Epithelial cell of proximal tubule (primary cell): ENCODE measurements around the gene SEMA4C. TPM values are rescaled to one million over a fixed set of nuclear protein-coding genes. Genes with fewer than 3 reads are reported as not detected.

Source experiments
- DNase-seq: peaks from one replicate; pipeline ENCODE4 v3.0.0-alpha.2; 2011; ENCODE audit warnings: low read depth
- H3K4me3 ChIP-seq: 2 replicates; pipeline ENCODE4 v1.5.1; 2011; ENCODE audit warnings: low read depth, mild to moderate bottlenecking, low read length
- CTCF ChIP-seq: conservative IDR thresholded peaks from 2 replicates; pipeline ENCODE4 v1.5.1; 2012; ENCODE audit warnings: low read depth, mild to moderate bottlenecking, low read length
- total RNA-seq: library from RNA; depleted of rRNA; stranded (reverse); fragments of >200 nt; gene quantifications from 2 replicates; pipeline ENCODE4 v1.2.3, GENCODE V29; 2015

SEMA4C gene
- total RNA-seq, 1 donor from 2014 or later: 35.3 TPM

DNA sequence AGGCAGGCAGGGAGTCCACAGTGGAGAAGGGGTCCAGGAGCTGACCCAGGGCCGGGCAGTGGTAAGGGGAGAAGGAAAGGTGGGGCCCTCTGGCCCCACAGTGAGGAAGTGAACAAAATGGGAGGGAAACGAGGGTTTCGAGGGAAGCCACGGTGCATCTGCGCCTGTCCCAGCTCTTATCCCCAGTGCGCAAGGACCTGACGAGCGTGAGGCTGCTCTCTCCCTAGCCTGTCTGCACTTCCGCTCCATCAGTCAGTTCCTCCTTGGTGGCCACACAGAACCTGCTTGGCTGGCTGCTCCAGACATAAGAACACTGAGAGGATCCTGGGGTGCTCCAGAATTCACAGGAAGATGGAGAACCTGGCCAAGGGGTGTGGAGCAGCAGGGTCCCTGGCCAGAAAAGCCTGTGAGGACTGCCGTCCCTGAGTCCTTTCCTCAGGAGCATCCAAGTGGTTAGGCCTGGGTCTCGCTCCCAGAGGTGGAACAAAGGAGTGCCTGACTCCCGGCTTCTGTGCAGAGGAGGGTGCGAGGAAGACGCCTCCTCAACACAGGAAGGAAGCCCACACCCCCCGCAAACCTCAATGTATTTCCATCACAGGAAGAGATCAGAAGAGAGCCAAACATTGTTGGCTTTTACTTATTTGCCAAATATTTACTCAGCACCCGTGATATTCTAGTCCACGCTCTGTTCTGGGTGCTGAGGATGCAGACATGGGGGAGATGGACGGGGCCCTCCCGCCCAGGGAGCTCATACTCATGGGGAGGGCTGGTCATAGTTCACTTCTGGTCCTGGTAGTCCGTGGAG is 43.7 kb upstream of the SEMA4C start:
- TF ChIP-seq CTCF: no peak
- H3K4me3 ChIP-seq: no peak overlapping the region
- DNase-seq: no peak

DNA sequence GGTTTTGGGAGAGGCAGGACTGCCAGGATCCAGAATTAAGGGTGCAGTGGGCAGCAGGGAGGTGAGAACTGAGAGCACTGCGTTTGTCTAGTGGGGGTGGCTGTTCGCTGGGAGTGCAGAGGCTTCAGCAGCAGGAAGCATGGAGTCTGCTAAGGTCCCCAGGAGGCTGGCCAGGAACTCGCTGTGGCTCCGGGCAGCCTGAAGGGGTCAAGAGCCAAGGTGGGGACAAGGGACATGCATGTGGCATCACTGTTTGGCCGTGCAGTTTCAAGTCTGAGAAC is 43.2 kb upstream of the SEMA4C start:
- no peak overlapping the region for H3K4me3 ChIP-seq
- DNase-seq: no peak
- no peak for TF ChIP-seq CTCF

DNA sequence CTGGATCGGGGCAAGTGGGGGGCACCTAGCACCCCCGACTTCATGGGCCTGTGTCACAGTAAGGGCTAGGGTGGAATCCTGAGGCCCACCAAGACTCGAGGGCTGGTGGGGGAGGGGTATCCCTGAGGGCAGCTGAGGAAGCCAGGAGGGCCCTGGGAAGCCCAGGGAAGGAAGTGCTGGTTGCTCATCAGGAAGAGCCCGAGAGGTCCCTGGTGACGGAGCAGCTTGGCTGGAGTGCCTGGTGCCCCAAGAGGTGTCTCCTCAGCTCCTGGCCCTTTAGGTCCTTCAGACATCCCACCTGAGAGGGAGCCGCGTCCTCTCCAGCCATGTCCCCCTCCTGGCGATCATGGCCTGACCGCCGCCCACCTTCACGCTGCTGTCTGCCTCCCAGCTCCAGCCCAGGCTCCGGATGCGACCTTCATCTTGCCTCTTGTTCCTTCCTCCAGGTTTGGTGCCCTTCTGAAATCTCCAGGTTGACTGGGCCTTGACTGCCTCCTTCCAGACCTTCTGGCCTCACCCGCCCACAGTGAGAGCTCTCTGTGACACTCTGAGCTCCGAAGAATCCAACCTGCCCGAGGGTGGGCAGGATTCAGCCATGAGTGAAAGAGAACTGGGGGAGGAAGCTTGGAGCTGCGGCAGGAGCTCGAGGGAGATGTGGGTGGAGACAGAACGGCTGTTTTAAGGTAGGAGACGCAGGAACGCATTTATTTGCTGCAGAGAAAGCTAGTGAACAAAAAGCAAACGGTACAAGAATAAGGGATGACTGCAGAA is 42.7 kb upstream of the SEMA4C start:
- TF ChIP-seq CTCF: no peak
- DNase-seq: no peak
- H3K4me3 ChIP-seq: no peak overlapping the region

DNA sequence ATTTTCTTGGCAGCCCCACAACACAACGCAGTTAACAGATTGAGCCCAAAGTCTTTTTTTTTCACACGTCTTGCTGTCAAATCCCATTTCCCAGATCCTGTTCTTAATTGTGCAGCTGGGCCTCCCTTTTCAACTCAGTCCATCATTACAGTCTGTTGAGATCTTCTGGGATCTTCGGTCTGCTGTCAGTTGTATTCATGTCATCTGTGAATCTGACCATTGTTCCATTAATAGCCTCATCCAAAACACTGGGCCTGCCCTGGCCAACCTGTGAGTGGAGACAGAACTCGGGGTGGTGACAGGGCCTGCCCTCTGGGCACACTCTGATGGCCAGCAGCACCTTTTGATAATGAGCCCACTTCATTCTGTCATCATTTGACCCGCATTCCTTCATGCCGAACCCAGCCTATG is 39.7 kb upstream of the SEMA4C start:
- DNase-seq: no peak
- no peak for TF ChIP-seq CTCF
- H3K4me3 ChIP-seq: no peak overlapping the region

DNA sequence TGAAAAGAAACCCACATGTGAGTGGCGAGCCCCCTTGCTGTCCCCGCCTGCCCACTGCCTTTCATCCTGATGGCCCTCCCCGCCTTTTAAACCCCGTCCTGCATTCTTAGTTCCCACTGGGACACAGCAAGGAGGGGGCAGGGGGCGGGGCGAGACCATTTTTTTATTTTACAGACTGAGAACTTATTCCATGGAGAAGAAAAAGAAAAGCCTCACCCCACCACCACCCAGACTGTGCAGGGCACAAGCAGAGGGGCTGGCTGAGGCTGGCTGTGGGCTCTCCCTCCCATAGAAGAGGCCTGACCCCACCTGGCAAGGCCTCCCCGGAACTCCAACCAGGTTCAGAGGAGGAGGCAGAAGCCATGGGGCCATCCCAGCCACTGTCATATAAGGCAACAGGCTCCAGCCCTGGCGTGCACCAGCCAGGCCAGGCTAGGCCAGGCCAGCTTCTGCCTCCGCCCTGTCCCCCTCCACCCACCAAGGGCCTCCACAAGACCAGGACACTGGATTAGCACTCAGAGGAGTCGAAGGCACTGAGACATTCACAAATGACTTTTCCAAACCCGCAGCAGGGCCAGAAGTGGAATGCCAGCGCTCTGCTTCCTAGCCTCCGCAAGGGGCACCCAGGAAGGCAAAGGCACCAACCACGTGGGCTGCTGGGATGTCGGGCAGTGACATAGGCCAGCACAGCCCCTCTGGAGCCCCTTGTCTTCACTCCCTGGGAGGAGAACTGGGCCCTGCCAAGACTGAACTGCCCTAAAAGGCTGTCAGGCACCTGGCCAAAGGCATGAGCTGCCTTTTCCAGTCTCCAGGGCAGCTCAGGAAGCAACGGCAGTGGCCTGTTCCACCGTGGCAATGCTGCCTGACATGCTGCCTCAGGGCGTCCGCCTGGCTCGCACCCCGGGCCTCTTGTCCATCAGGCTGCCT is 37.5 kb upstream of the SEMA4C start:
- TF ChIP-seq CTCF: no peak
- DNase-seq: no peak
- no peak overlapping the region for H3K4me3 ChIP-seq

DNA sequence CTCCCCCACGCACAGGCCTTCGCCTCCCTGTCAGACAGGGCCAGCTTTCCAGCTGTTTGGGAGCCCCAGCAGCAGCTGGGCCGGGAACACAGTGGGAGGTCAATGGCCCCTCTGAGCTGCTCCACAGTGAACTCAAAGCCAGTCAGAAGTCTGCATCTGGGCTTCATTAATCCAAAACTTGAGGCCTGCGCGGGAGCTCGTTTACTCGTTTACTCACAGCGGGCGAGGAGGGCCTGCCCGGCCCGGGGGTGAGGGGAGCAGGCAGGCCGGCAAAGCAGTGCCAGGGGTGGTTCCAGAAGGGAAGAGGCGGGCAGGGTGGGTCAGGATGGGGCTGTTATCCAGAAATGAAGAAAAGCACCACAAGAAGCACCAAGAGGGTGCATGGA is 36.8 kb upstream of the SEMA4C start:
- no peak for TF ChIP-seq CTCF
- no peak overlapping the region for H3K4me3 ChIP-seq
- no peak for DNase-seq
